SKM-1 (cell line): Measurements from ENCODE around the gene ZNF33B.

ENCODE experiments used
- DNase-seq: peaks from one replicate; lab custom pipeline; 2025; ENCODE audit not compliant: unreplicated experiment; lab: John Stamatoyannopoulos, UW

ZNF33B gene

DNA sequence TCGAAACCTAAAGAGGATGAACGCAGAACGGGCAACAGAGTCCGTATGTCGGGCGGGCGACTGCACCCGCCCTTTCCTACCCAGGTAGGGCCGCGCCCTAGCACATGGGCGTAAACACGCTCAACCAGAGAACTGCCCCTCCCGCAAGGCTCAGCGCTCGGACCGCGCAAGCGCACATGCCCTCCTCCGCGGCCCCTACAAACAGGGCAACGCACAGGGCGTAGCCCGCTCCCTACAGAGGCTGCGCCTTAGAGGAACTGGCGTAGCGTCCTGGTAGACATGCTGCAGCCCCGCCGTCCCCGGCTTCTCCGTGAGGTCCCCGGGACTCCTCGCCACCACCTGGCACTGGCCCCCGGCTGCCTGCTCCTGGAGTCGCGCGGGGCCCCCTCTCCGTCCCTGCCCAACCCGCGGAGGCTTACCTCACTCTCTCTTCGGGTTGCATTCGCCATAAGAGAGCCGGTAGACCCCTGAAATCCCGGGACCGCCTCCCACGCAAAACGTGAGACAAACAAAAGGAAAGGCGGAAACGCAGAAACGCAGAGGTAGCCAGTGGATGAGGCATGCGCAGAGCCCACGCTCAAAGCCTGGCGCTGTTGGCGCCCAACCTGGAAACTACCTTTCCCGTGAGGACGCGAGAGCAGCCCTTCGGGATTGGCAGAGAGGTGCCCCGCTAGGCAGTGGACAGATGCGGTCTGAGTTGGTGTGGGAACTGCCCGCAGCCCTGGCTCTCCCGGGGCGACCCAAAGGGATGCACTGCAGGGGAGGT, at the start of gene ZNF33B:
Gene ZNF33B, minus strand, starts transcription at position 516 of the 766 bp plus-strand sequence. CDS start 1,642 bp downstream, outside the sequence.
- peak; percentile 83 for DNase-seq

DNA sequence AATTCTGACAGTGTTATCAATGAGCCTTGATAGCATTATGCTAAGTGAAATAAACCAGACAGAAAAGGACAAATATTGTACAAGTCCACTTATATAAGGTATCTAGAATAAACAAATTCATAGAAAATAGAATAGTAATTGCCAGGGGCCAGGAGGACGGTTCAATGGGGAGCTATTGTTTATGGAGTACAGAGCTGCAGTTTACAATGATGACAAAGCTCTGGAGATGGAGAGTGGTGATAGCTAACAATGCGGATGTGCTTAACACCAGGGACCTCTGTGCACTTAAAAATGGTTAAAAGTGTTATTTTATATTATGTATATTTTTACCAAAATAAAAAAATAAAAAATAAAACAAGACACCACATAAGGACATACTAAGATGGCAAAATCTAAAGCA, 46.1 kb upstream of the ZNF33B start:
- no peak for DNase-seq

GRCh38 chr10:42680267-42680666, 41.9 kb upstream of the ZNF33B start:
- DNase-seq, result no peak

- peak; percentile 32 for DNase-seq
Observed at GRCh38 chr10:42665181-42665979, 27.0 kb upstream of the ZNF33B start.

- DNase-seq, result no peak
Observed at GRCh38 chr10:42654419-42654818, 16.0 kb upstream of the ZNF33B start.

DNA sequence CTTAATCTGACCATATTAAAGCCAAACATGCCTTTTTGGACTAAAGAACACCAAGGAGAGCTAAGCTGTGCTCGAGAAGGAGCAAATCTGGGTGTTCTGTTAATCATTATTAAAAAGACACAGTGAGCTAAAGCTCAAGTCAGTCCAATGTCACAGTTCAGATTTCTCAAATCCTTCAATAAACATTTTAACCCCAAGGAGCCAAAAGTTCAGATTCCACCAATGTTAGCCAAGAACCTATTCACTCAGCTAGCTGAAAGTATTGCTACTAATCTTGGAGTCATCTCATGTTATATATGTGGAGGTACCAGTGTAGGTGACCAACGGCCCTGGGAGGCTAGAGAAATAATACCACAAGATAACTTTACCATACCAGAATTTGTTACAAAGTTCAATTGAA, 14.5 kb upstream of the ZNF33B start:
- DNase-seq, result no peak

DNA sequence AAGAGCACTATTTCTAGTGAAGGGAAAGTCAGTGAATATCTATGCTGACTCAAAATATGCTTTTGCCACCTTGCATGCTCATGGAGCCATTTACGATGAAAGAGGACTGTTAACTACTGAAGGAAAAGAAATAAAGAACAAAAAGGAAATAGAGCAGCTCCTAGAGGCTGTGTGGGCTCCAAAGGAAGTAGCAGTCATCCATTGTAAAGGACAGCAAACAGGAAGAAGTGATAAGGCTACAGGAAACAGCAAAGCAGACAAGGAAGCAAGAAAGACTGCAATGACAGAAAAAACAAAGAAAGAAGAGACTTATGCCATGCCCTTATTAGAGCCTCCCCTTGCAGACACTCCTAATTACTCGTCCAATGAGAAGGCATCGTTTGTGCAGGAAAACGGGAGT, 12.0 kb upstream of the ZNF33B start:
- DNase-seq, result no peak

DNA sequence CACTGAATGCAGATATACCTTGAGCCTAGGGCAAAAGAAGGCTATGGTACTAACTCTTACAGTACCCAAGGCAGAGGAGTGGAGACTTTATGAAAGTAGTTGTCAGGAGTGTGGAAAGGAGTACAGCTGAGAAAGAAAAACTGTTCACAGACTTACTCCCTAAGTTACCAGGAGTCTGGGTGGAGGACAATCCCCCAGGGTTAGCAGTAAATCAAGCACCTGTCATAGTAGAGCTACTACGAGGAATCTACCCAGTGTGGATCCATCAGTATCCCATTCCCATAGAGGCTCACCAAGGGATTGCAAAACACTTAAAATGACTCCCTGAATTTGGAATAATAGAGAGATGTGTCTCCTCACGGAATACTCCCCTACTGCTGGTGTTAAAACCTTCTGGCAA, 10.1 kb upstream of the ZNF33B start:
- no peak for DNase-seq

- no peak for DNase-seq
Observed at GRCh38 chr10:42646687-42647640, 8.6 kb upstream of the ZNF33B start.

- DNase-seq, result no peak
Observed at GRCh38 chr10:42646214-42646613, 7.8 kb upstream of the ZNF33B start.

- DNase-seq, result no peak
Observed at GRCh38 chr10:42645516-42645915, 7.1 kb upstream of the ZNF33B start.

DNA sequence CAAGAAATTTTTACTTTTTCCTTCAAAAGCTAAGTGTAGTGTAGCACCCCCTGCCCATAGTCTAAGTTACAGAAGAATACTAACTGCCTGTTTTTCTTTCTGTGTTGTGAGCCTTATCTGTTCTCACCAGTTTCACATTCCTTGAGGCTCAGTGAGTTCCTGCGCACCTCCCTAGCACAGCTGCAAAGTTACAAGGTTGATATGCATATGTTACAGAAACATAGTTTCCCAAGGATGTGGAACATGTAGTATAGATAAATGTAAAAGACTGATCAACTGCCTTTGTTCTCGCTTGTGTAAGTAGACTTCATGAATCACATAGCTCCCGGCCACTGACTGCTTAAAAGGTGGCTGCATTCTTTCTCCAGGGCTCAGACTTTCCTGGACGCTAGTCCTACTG, 6.7 kb upstream of the ZNF33B start:
- no peak for DNase-seq

DNA sequence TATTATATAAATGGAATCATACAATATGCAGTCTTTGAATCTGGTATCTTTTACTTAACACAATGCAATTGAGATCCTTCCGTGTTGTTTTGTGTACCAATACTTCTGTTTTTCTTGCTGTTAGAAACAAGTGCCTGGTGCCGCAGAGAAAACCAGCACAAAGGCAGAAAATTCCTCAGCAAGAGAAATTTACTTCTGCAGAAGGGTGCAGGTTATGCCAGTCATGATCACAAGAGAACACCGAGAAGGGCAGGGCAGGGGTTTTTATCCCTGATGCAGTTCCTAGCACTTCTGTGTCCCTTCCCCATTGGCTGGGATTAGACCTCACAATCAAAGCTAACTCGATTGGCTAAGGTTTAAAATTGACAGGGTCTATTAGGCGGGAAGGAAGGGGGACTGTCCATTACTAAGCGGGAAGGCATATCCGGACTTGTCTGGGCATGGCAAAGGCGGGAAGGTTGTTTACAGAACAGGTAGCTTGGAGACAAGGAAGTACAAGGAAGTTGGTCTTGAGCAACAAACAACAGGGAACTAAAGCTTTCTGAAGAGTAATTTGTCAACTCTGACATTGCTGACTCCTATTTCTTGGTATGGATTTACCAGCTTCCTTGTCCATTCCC, 2.4 kb upstream of the ZNF33B start:
- no peak for DNase-seq

- no peak for DNase-seq
Observed at GRCh38 chr10:42638821-42639270, 476 bp upstream of the ZNF33B start.

GRCh38 chr10:42637648-42638054, 719 bp downstream of the ZNF33B start:
- no peak for DNase-seq

DNA sequence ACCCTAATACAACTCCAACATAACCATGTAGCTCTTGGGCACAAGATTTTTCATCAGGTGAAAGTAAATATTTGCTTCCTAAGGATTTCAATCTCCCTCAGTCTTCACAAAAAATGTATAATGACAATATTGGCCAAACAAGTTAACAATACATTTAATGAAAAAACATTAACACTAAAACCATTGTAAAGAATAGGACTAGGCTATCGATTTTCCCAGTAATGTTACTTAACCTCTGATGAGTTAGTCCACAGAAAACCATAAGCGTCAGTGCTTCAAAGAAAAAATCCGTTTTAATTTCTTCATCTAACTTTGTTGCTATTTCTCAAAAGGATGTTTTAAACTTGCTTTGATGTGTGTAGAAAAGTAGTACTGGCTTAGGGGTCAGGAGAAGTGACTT, 1.2 kb downstream of the ZNF33B start:
- DNase-seq, result no peak

- no peak for DNase-seq
Observed at GRCh38 chr10:42635098-42635497, 3.3 kb downstream of the ZNF33B start.

- no peak for DNase-seq
Observed at GRCh38 chr10:42632564-42632963, 5.8 kb downstream of the ZNF33B start.

DNA sequence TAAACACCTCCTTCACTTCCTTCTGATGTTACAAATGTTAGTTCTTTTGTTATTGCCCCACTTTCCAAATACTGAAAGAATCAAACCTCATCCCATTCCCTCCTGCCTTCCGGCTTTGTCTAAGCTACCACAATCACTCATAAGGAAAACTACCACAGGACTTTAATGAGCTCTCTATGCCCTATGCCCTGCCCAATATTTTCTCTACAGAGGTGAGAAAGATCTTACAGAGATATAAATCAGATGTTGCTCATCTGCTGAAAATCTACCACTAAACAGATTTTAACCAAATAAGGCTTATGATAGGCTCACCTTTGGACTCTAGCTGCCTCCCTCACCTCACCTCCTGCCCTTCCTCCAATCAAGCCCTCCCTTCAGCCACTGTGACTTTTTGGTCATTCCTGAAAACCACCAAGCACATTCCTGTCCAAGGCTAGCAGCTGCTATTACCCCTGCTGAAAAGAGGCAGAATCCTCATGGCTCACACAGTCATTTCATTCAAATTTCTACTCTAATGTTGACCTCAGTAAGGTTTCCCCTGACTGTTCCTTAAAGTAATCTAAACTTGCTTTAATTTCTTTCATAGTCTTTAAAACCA, 7.7 kb downstream of the ZNF33B start:
- no peak for DNase-seq

GRCh38 chr10:42623929-42624328, 14.4 kb downstream of the ZNF33B start:
- no peak for DNase-seq
